H1 (cell line): Measurements from ENCODE around the gene URM1. TPM values are rescaled to one million over a fixed set of nuclear protein-coding genes. Genes with fewer than 3 reads are reported as not detected.

Experiments used
- CTCF ChIA-PET: fragments of 300-600 bp; sonication (Branson Sonifier 250); formaldehyde crosslinking; loops from one replicate; lab custom pipeline; 2021; ENCODE audit not compliant: partially characterized antibody; lab: Charles Lee
- POLR2A ChIA-PET: fragments of 300-600 bp; sonication (Branson Sonifier 250); formaldehyde crosslinking; loops from one replicate; lab custom pipeline; 2021; ENCODE audit warnings: inconsistent platforms; ENCODE audit not compliant: partially characterized antibody; lab: Charles Lee
- DNase-seq, 2 experiments: peaks; one replicate each; pipeline versions ENCODE4 v3.0.0 to v3.0.0-alpha.2; 2010 to 2022; ENCODE audit warnings: low spot score in 2 of 2, low read depth in 1 of 2, mixed read lengths in 1 of 2
- FAIRE-seq: peaks from 2 replicates; lab custom pipeline; 2011; peaks lifted over from hg19 to GRCh38; lab: Jason Lieb, UNC
- H2AFZ ChIP-seq: 2 replicates; pipeline ENCODE4 v1.8.1; 2012; ENCODE audit warnings: low read length, inconsistent platforms
- H2AK5ac ChIP-seq: 2 replicates; pipeline ENCODE4 v1.6.1; 2013; ENCODE audit warnings: low read depth, low read length
- H2BK120ac ChIP-seq: replicated peaks from 2 replicates; pipeline ENCODE3; 2013; ENCODE audit warnings: low read depth, low read length, inconsistent platforms
- H2BK12ac ChIP-seq: 2 replicates; pipeline ENCODE4 v1.6.1; 2013; ENCODE audit warnings: low read depth, low read length
- H2BK15ac ChIP-seq: 2 replicates; pipeline ENCODE4 v1.6.1; 2013; ENCODE audit warnings: low read length
- H2BK20ac ChIP-seq: 2 replicates; pipeline ENCODE4 v1.6.1; 2013; ENCODE audit warnings: low read length
- H2BK5ac ChIP-seq: 2 replicates; pipeline ENCODE4 v1.6.1; 2013; ENCODE audit warnings: low read depth, low read length
- H3K14ac ChIP-seq: 2 replicates; pipeline ENCODE4 v1.6.1; 2013; ENCODE audit warnings: inconsistent platforms; ENCODE audit not compliant: insufficient read length
- H3K18ac ChIP-seq: 2 replicates; pipeline ENCODE4 v1.6.1; 2013; ENCODE audit warnings: low read length; ENCODE audit errors: extremely low read depth
- H3K23ac ChIP-seq: 2 replicates; pipeline ENCODE4 v1.6.1; 2013; ENCODE audit warnings: inconsistent platforms; ENCODE audit not compliant: insufficient read length
- H3K23me2 ChIP-seq: 2 replicates; pipeline ENCODE4 v1.6.1; 2013; ENCODE audit warnings: low read depth, low read length
- H3K27ac ChIP-seq: 2 replicates; pipeline ENCODE4 v1.6.1; 2011; ENCODE audit warnings: low read depth, low read length, inconsistent platforms
- H3K27me3 ChIP-seq, 4 experiments: replicated peaks in 1 of 4; 1 replicate in 1 of 4; 2 replicates in 3 of 4; pipeline versions ENCODE4 v1.6.1 to v1.8.1; 2011 to 2013; ENCODE audit warnings: low read length in 3 of 4, mild to moderate bottlenecking in 3 of 4, inconsistent platforms in 2 of 4, mixed read lengths in 2 of 4, moderate library complexity in 1 of 4; ENCODE audit not compliant: control insufficient read depth in 3 of 4, insufficient read depth in 3 of 4; ENCODE audit errors: extremely low read depth in 1 of 4
- H3K36me3 ChIP-seq, 4 experiments: 2 replicates each; pipeline versions ENCODE4 v1.6.1 to v1.8.1; 2011 to 2013; ENCODE audit warnings: mild to moderate bottlenecking in 4 of 4, low read length in 3 of 4, moderate library complexity in 2 of 4, control low read depth in 1 of 4, inconsistent platforms in 1 of 4; ENCODE audit not compliant: insufficient read depth in 4 of 4, control insufficient read depth in 2 of 4
- H3K4ac ChIP-seq: replicated peaks from 2 replicates; pipeline ENCODE3; 2013; ENCODE audit warnings: low read length, low read depth, mixed read lengths, inconsistent platforms; ENCODE audit not compliant: insufficient read length
- H3K4me1 ChIP-seq, 4 experiments: replicated peaks in 1 of 4; 1 replicate in 1 of 4; 2 replicates in 3 of 4; pipeline versions ENCODE4 v1.6.1 to v1.8.1; 2011 to 2013; ENCODE audit warnings: low read length in 3 of 4, inconsistent platforms in 2 of 4, mixed read lengths in 1 of 4; ENCODE audit not compliant: insufficient read depth in 4 of 4, control insufficient read depth in 3 of 4
- H3K4me2 ChIP-seq, 2 experiments: 2 replicates each; pipeline versions ENCODE4 v1.6.1 to v1.8.1; 2011 to 2013; ENCODE audit warnings: low read depth in 2 of 2, low read length in 2 of 2, control low read depth in 1 of 2, inconsistent platforms in 1 of 2, mild to moderate bottlenecking in 1 of 2; ENCODE audit not compliant: insufficient read depth in 1 of 2
- H3K4me3 ChIP-seq, 4 experiments: fragments of 200-600, 300-600 bp in 1 of 4; sonication (generic), shearing (Covaris generic), sonication (Bioruptor Twin) in 1 of 4; 2 replicates each; pipeline versions ENCODE4 v1.5.1 to v1.8.1; 2011 to 2016; ENCODE audit warnings: low read length in 4 of 4, low read depth in 3 of 4, control low read depth in 2 of 4, inconsistent platforms in 2 of 4, mild to moderate bottlenecking in 2 of 4, mixed read lengths in 1 of 4, moderate library complexity in 1 of 4; ENCODE audit not compliant: insufficient read depth in 2 of 4; ENCODE audit errors: extremely low read depth in 1 of 4
- H3K56ac ChIP-seq: replicated peaks from 2 replicates; pipeline ENCODE3; 2013; ENCODE audit warnings: low read depth, mild to moderate bottlenecking, mixed read lengths, low read length, inconsistent platforms; ENCODE audit not compliant: insufficient read length
- H3K79me1 ChIP-seq: 2 replicates; pipeline ENCODE4 v1.6.1; 2013; ENCODE audit warnings: low read depth, low read length, control low read depth
- H3K79me2 ChIP-seq, 2 experiments: 2 replicates each; pipeline versions ENCODE4 v1.6.1 to v1.8.1; 2012 to 2013; ENCODE audit warnings: low read length in 2 of 2, mild to moderate bottlenecking in 2 of 2, inconsistent platforms in 1 of 2; ENCODE audit not compliant: insufficient read depth in 2 of 2, control insufficient read depth in 1 of 2
- H3K9ac ChIP-seq, 4 experiments: replicated peaks in 1 of 4; 1 replicate in 1 of 4; 2 replicates in 3 of 4; pipeline versions ENCODE4 v1.6.1 to v1.8.1; 2011 to 2013; ENCODE audit warnings: low read depth in 3 of 4, low read length in 3 of 4, control low read depth in 2 of 4, mild to moderate bottlenecking in 2 of 4, moderate library complexity in 2 of 4, inconsistent platforms in 1 of 4; ENCODE audit errors: extremely low read depth in 1 of 4
- H3K9me3 ChIP-seq, 2 experiments: 2 replicates each; pipeline versions ENCODE4 v1.6.1 to v1.8.1; 2012 to 2013; ENCODE audit warnings: mild to moderate bottlenecking in 2 of 2, moderate library complexity in 2 of 2, control low read depth in 1 of 2, inconsistent platforms in 1 of 2, low read depth in 1 of 2, low read length in 1 of 2, mixed read lengths in 1 of 2; ENCODE audit not compliant: insufficient read depth in 2 of 2
- H4K20me1 ChIP-seq, 2 experiments: replicated peaks in 1 of 2; 2 replicates each; pipeline versions ENCODE3 to v1.8.1; 2011 to 2013; ENCODE audit warnings: inconsistent platforms in 2 of 2, low read length in 2 of 2, mild to moderate bottlenecking in 1 of 2; ENCODE audit not compliant: insufficient read depth in 2 of 2, control insufficient read depth in 1 of 2
- H4K5ac ChIP-seq: 2 replicates; pipeline ENCODE4 v1.6.1; 2013; ENCODE audit warnings: low read length, low read depth, mixed read lengths, inconsistent platforms; ENCODE audit not compliant: insufficient read length
- H4K8ac ChIP-seq: 2 replicates; pipeline ENCODE4 v1.8.0; 2013; ENCODE audit warnings: mild to moderate bottlenecking, moderate library complexity, low read length, inconsistent platforms; ENCODE audit not compliant: insufficient read depth; ENCODE audit errors: extremely low read depth
- H4K91ac ChIP-seq: replicated peaks from 2 replicates; pipeline ENCODE3; 2013; ENCODE audit warnings: low read length, mixed read lengths, inconsistent platforms; ENCODE audit not compliant: insufficient read length
- KDM4A ChIP-seq: IDR thresholded peaks from one replicate; pipeline ENCODE4 v1.7.1; 2012; ENCODE audit warnings: low read depth, mild to moderate bottlenecking, moderate library complexity, low read length, inconsistent platforms; ENCODE audit not compliant: severe bottlenecking
- RNF2 ChIP-seq: fragments of 200-900, 300-1000 bp; sonication (generic); IDR thresholded peaks from 2 replicates; pipeline ENCODE4 v1.7.1; 2016; ENCODE audit warnings: borderline replicate concordance, low read depth, mild to moderate bottlenecking, antibody characterized with exemption, low read length; ENCODE audit not compliant: poor library complexity, severe bottlenecking; ENCODE audit errors: missing control alignments
- USF2 ChIP-seq: IDR thresholded peaks from 2 replicates; pipeline ENCODE4 v1.6.1; 2011; ENCODE audit warnings: low read length, improper control_type of control experiment
- WGBS, 2 experiments: shearing (Covaris generic) in 1 of 2; methylation state at CpG; one replicate each; pipeline versions ENCODE4 v1.1.6 to v1.1.7; 2013 to 2015; ENCODE audit warnings: low lambda C conversion rate in 2 of 2, mixed read lengths in 2 of 2, inconsistent platforms in 1 of 2, low coverage in 1 of 2, missing lambda C conversion rate in 1 of 2; ENCODE audit not compliant: insufficient replicate concordance in 2 of 2, insufficient coverage in 1 of 2, insufficient read length in 1 of 2; ENCODE audit errors: extremely low coverage in 1 of 2, missing lambda C conversion rate in 1 of 2; 5-methylcytosine and 5-hydroxymethylcytosine counted together
- polyA plus RNA-seq, 7 experiments: library from polyadenylated mRNA; depleted of rRNA in 3 of 7; stranded (reverse) in 5 of 7; unstranded in 2 of 7; fragments of >200 nt in 5 of 7; fragments of 200-250 nt in 2 of 7; gene quantifications; 1 replicate in 5 of 7; 2 replicates in 1 of 7; 4 replicates in 1 of 7; pipeline versions ENCODE4 v1.2.1 to v1.2.3, GENCODE V29; 2011 to 2013; ENCODE audit warnings: missing spikeins in 2 of 7, mixed read lengths in 2 of 7
- total RNA-seq: library from RNA; stranded (reverse); fragmentation: NEBNext Ultra II Directional; extraction: Animal tissue kit (Norgen Biotek cat#: 25700); gene quantifications from 2 replicates; pipeline ENCODE4 v1.2.1, GENCODE V29; 2021

The URM1 gene
- total and polyA plus RNA-seq, 2 of the 8 experiments (the other 6 are each of a cell fraction or from before 2014, with no cell fraction given), result 58.3 to 62.3 TPM

GRCh38 chr9:128340691-128341434 lies 30.3 kb upstream of the URM1 start:
- no peak overlapping the region for H3K4ac ChIP-seq
- FAIRE-seq, result no peak
- peaks cover 0 to 4% (median 2%) of the 10 kb centered on the region in 4 experiments; a peak in 2 of 8 replicates for H3K36me3 ChIP-seq
- TF ChIP-seq RNF2 (peak; percentile 15), USF2 (no peak), KDM4A (peak; percentile 72)
- H2AFZ ChIP-seq, result no peak overlapping the region
- 0 out of 2 replicates have a peak overlapping the region, but pooled peaks have one; percentile 72 for H4K8ac ChIP-seq
- H3K18ac ChIP-seq, result 0 out of 2 replicates have a peak overlapping the region, but pooled peaks have one; percentile 29
- H3K9ac ChIP-seq, result peak overlapping the region in 2 of 4 experiments; percentile 22 to 39; a peak in 4 of 7 replicates
- no peak overlapping the region for H2BK120ac ChIP-seq
- peaks cover 0 to 2% of the 10 kb centered on the region in 2 experiments for H4K20me1 ChIP-seq
- CTCF ChIA-PET, result interaction anchor here (0.6 to 8.7 kb wide), 39 partner anchors 8 to 603 kb away, joined by 3 to 127 read pairs (median 5); partner anchors contain the start of gene URM1
- peak overlapping the region; percentile 55 to 95 for H3K4me2 ChIP-seq
- H2BK5ac ChIP-seq, result no peak overlapping the region
- no peak overlapping the region for H4K5ac ChIP-seq
- H3K27me3 ChIP-seq, result no peaks in the 10 kb centered on the region; a peak in 1 of 7 replicates
- no peak overlapping the region for H3K56ac ChIP-seq
- no peak overlapping the region for H4K91ac ChIP-seq
- no peaks in the 10 kb centered on the region for H3K79me1 ChIP-seq
- H3K14ac ChIP-seq, result no peak overlapping the region
- H3K4me3 ChIP-seq, result peak overlapping the region; percentile 60 to 90 (median 76)
- H3K79me2 ChIP-seq, result no peaks in the 10 kb centered on the region
- no peak overlapping the region for H2AK5ac ChIP-seq
- POLR2A ChIA-PET, result interaction anchor here (0.7 to 1.5 kb wide), 16 partner anchors 9 to 212 kb away, joined by 3 to 6 read pairs (median 4); no protein-coding TSS in a partner anchor
- H3K27ac ChIP-seq, result no peak overlapping the region
- H3K4me1 ChIP-seq, result peaks cover 0 to 2% (median 0%) of the 10 kb centered on the region in 4 experiments; a peak in 2 of 7 replicates
- H2BK15ac ChIP-seq, result no peak overlapping the region
- no peaks in the 10 kb centered on the region for H3K9me3 ChIP-seq
- no peak overlapping the region for H2BK12ac ChIP-seq
- no peak overlapping the region for H3K23ac ChIP-seq
- WGBS, 2 experiments, result 2% methylated on average over 26 of the region's 48 CpGs; no CpG with 5 or more reads in 1 of the 2 experiments
- H2BK20ac ChIP-seq, result no peak overlapping the region
- peaks cover 5% of the 10 kb centered on the region; the same call in 1 of the 2 replicates for H3K23me2 ChIP-seq
- peak in 1 of 2 experiments; percentile 77 for DNase-seq
